ENCODE results near the gene TRPV4.

GRCh38 chr12:109772622-109773321, 60.4 kb downstream of the TRPV4 start:
- TF ChIP-seq CTCF (conservative IDR thresholded peaks at IDR 0.05; ENCODE audit: low read depth, low read length): no peak
- no peak for TF ChIP-seq EZH2 (IDR thresholded peaks at IDR 0.05; ENCODE audit: low read length, unreplicated experiment)
- TF ChIP-seq EZH2phosphoT487 (IDR thresholded peaks at IDR 0.05; ENCODE audit: borderline replicate concordance, low read length): no peak

Measured in PC-3 (cell line).